ENCODE measurements around the gene BDKRB1.

BDKRB1 gene

GRCh38 chr14:96263347-96264199, 7.6 kb downstream of the BDKRB1 start:
- no peak for DNase-seq (ENCODE audit: low read depth)
- TF ChIP-seq, protein P1, sequence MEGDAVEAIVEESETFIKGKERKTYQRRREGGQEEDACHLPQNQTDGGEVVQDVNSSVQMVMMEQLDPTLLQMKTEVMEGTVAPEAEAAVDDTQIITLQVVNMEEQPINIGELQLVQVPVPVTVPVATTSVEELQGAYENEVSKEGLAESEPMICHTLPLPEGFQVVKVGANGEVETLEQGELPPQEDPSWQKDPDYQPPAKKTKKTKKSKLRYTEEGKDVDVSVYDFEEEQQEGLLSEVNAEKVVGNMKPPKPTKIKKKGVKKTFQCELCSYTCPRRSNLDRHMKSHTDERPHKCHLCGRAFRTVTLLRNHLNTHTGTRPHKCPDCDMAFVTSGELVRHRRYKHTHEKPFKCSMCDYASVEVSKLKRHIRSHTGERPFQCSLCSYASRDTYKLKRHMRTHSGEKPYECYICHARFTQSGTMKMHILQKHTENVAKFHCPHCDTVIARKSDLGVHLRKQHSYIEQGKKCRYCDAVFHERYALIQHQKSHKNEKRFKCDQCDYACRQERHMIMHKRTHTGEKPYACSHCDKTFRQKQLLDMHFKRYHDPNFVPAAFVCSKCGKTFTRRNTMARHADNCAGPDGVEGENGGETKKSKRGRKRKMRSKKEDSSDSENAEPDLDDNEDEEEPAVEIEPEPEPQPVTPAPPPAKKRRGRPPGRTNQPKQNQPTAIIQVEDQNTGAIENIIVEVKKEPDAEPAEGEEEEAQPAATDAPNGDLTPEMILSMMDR (conservative IDR thresholded peaks at IDR 0.05; ENCODE audit: low read depth, low read length): no peak
- H3K4me3 ChIP-seq (ENCODE audit: low read depth, low read length): no peak overlapping the region

- TF ChIP-seq, protein P1 (conservative IDR thresholded peaks at IDR 0.05; ENCODE audit: low read depth, low read length): no peak
- H3K4me3 ChIP-seq (ENCODE audit: low read depth, low read length): no peak overlapping the region
- no peak for DNase-seq (ENCODE audit: low read depth)
These were observed 8.2 kb downstream of the BDKRB1 start for GRCh38 chr14:96264200-96264553.

DNA sequence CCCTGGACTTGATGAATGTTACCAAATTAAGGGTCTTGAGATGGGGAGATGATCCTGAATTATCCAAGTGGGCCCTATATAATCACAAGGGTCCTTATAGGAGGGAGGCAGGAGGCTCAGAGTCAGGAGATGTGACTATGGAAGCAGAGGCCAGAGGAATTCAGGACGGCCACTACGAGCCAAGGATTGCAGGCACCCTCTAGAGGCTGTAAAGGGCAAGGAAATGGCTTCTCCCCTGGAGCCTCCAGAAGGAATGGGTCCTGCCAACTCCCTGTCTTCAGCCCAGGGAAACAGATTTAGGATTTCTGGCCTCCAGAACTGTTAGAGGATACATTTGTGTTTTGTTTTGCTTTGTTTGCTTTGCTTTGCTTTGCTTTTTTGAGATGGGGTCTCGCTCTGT, 8.8 kb downstream of the BDKRB1 start:
- TF ChIP-seq, protein P1 (conservative IDR thresholded peaks at IDR 0.05; ENCODE audit: low read depth, low read length): peak; percentile 69
- peak; percentile 54 for DNase-seq (ENCODE audit: low read depth)
- no peak overlapping the region for H3K4me3 ChIP-seq (ENCODE audit: low read depth, low read length)

- H3K4me3 ChIP-seq (ENCODE audit: low read depth, low read length): no peak overlapping the region
- TF ChIP-seq, protein P1 (conservative IDR thresholded peaks at IDR 0.05; ENCODE audit: low read depth, low read length): no peak
- DNase-seq (ENCODE audit: low read depth): no peak
These were observed 9.5 kb downstream of the BDKRB1 start for GRCh38 chr14:96265383-96266095.

- DNase-seq (ENCODE audit: low read depth): peak; percentile 84
- H3K4me3 ChIP-seq (ENCODE audit: low read depth, low read length): no peak overlapping the region
- TF ChIP-seq, protein P1 (conservative IDR thresholded peaks at IDR 0.05; ENCODE audit: low read depth, low read length): no peak
These were observed 11.3 kb downstream of the BDKRB1 start for GRCh38 chr14:96267336-96267735.

DNA sequence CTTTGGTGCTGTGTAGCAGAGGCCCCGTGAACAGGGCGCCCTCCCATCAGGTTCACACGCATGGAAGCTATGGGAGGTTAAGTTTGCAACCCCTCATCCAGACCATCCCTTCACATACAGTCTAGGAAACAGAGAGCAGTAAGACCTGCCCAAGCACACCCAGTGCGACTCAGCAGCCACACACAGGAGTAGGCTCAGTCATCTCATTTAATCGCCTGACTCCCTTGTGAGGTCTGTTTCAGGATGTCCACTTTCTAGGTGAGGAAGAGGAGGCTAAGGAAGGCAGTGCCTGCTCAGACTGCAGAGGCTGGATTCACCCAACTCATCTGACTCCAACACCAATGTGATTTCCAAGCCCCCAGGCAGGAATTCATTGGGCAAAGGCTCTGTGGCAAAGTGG, 11.9 kb downstream of the BDKRB1 start:
- TF ChIP-seq, protein P1 (conservative IDR thresholded peaks at IDR 0.05; ENCODE audit: low read depth, low read length): no peak
- DNase-seq (ENCODE audit: low read depth): no peak
- no peak overlapping the region for H3K4me3 ChIP-seq (ENCODE audit: low read depth, low read length)

Data from choroid plexus epithelial cell (primary cell).